ENCODE data around the gene LATS1. TPM values are rescaled to one million over a fixed set of nuclear protein-coding genes. Genes with fewer than 3 reads are reported as not detected.

The LATS1 gene
- total RNA-seq, 4 donors from 2014 or later = 29.2 to 54.5 (median 35.6) TPM

DNA sequence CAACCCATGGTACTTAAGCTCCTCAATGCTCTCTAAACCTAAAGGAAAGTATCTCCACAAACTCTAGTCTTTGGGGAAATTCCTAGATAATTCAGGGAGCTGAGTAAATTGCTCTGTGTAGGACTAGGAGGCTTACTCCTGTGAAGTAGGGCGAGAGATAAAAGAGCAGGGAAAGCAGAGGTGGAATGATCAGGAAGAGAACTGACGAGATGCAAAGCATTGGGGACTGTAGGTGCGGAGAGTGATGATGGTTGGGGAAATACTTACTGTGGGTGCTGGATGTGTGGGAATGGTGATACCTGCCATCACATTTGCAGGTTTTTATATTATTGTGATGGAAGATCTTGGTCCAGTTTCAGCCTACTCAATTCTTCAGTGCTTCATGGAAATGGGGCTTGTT is 1.6 kb upstream of the LATS1 start:
- Histone ChIP-seq H3K9me3 (no peaks in the 10 kb centered on the region), H3K27ac (no peak overlapping the region), H3K36me3 (peaks cover 0 to 10% of the 10 kb centered on the region in 2 donors), H3K4me1 (peaks cover 5 to 38% (median 7%) of the 10 kb centered on the region in 3 donors), H3K27me3 (no peaks in the 10 kb centered on the region), H3K4me3 (no peak overlapping the region)
- TF ChIP-seq CTCF (IDR thresholded peaks at IDR 0.05) (no peak), EP300 (IDR thresholded peaks at IDR 0.05) (no peak), POLR2A (IDR thresholded peaks at IDR 0.05) (no peak), POLR2AphosphoS5 (IDR thresholded peaks at IDR 0.05) (no peak)
- 89 to 100% methylated on average over 3 of the region's 3 CpGs for WGBS, 2 donors (ENCODE audit: low coverage in 1 of 2)
- no peak for ATAC-seq

DNA sequence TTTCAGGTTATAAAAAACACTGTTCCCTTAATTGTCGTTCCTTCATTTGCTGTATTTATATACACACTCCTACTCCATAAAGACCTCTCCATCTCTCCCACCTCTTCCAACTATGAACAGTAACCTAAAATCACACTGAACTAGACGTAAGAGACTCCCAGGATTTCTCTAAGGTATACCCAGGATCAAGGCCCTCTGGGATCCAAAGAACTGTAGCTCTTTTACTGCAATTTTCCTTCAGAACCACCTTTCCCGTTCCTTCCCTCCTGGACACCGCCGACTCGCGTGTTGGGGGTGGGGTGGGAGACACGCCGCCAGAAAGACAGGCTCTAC is 680 bp downstream of the LATS1 start:
- peak overlapping the region; percentile 95 to 100 (median 98) for H3K27ac ChIP-seq
- no peak for ATAC-seq
- peaks cover 5 to 50% (median 7%) of the 10 kb centered on the region in 3 donors for H3K4me1 ChIP-seq

GRCh38 chr6:149716181-149716963 is 1.5 kb downstream of the LATS1 start:
- H3K27me3 ChIP-seq = no peaks in the 10 kb centered on the region
- 10 to 15% methylated on average over 8 of the region's 8 CpGs for WGBS, 2 donors (ENCODE audit: low coverage in 1 of 2)
- H3K36me3 ChIP-seq = no peaks in the 10 kb centered on the region
- H3K27ac ChIP-seq = peak overlapping the region in 3 of 4 donors; percentile 95 to 100 (median 99)
- TF ChIP-seq POLR2A (IDR thresholded peaks at IDR 0.05) (no peak), CTCF (IDR thresholded peaks at IDR 0.05) (no peak), POLR2AphosphoS5 (IDR thresholded peaks at IDR 0.05) (no peak), EP300 (IDR thresholded peaks at IDR 0.05) (no peak)
- peaks cover 5 to 50% (median 7%) of the 10 kb centered on the region in 3 donors for H3K4me1 ChIP-seq
- H3K9me3 ChIP-seq = no peaks in the 10 kb centered on the region
- no peak for ATAC-seq
- H3K4me3 ChIP-seq = peak overlapping the region; percentile 70 to 98

More for the DNA sequence above, 680 bp downstream of the LATS1 start:
- no peaks in the 10 kb centered on the region for H3K36me3 ChIP-seq
- no peaks in the 10 kb centered on the region for H3K9me3 ChIP-seq
- WGBS, 2 donors (ENCODE audit: low coverage in 1 of 2) = 0% methylated on average over 2 of the region's 9 CpGs
- H3K27me3 ChIP-seq = no peaks in the 10 kb centered on the region
- H3K4me3 ChIP-seq = peak overlapping the region; percentile 70 to 98
- no peak for TF ChIP-seq CTCF (IDR thresholded peaks at IDR 0.05)

- no peaks in the 10 kb centered on the region for H3K27me3 ChIP-seq
- H3K4me3 ChIP-seq = no peak overlapping the region
- H3K27ac ChIP-seq = no peak overlapping the region
- H3K36me3 ChIP-seq = no peaks in the 10 kb centered on the region
- no peak for ATAC-seq
- TF ChIP-seq POLR2AphosphoS5 (IDR thresholded peaks at IDR 0.05) (no peak), POLR2A (IDR thresholded peaks at IDR 0.05) (no peak)
- H3K4me1 ChIP-seq = peaks cover 5 to 69% (median 7%) of the 10 kb centered on the region in 3 donors
- no peaks in the 10 kb centered on the region for H3K9me3 ChIP-seq
- 85 to 87% methylated on average over 1 of the region's 1 CpG for WGBS, 2 donors (ENCODE audit: low coverage in 1 of 2)
Measured at GRCh38 chr6:149714442-149714841, 3.5 kb downstream of the LATS1 start.

DNA sequence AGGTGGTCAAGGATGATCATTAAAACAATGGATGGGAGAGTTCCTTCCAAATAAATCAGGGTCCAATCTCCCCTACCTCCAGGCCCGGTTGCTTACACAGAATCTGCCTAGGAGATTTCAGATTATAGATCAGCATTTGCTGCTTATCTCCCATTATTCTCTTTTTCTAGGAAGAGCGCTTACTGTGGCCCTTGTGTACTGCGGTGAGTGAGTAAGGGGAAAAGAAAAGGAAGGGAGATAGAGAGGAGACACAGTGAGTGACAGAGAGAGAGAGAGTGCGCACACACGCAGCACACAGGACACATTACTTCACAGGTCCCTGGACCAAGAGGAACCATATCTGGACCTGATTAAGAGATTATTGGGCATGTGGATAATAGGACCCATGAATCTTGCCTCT is 6.2 kb downstream of the LATS1 start:
- 80 to 90% methylated on average over 3 to 4 of the region's 5 CpGs for WGBS, 2 donors (ENCODE audit: low coverage in 1 of 2)
- Histone ChIP-seq H3K27ac (no peak overlapping the region), H3K4me1 (peaks cover 5 to 84% (median 7%) of the 10 kb centered on the region in 3 donors), H3K36me3 (no peaks in the 10 kb centered on the region), H3K4me3 (no peak overlapping the region), H3K27me3 (no peaks in the 10 kb centered on the region), H3K9me3 (no peaks in the 10 kb centered on the region)
- ATAC-seq = no peak
- TF ChIP-seq POLR2A (IDR thresholded peaks at IDR 0.05) = no peak
- no peak for TF ChIP-seq POLR2AphosphoS5 (IDR thresholded peaks at IDR 0.05)
- TF ChIP-seq EP300 (IDR thresholded peaks at IDR 0.05) = no peak
- TF ChIP-seq CTCF (IDR thresholded peaks at IDR 0.05) = no peak
